Heart right ventricle (tissue), 16 donors: ENCODE results near the gene MRPL12. TPM values are rescaled to one million over a fixed set of nuclear protein-coding genes. Genes with fewer than 3 reads are reported as not detected.
A peak's percentile ranks its signal among the peaks of the same experiment; 100 is the strongest.

Source experiments
- ATAC-seq, 8 donors: fragments of 200-7000 bp; cut with Tn5 transposase; one replicate each; pipeline ENCODE4 v1.9.1; 2020; ENCODE audit warnings: mild to moderate bottlenecking in 8 of 8, moderate library complexity in 8 of 8, moderate number of reproducible peaks in 1 of 8
- DNase-seq, 2 donors: peaks; one replicate each; pipeline ENCODE4 v3.0.0-alpha.2; 2020
- H3K27ac ChIP-seq, 10 donors: fragments of 200-600 bp; sonication (generic) in 2 of 10; one replicate each; pipeline versions ENCODE4 v1.5.0 to v1.8.0; 2020 to 2022; ENCODE audit warnings: mild to moderate bottlenecking in 3 of 10
- H3K27me3 ChIP-seq, 7 donors: fragments of 200-600 bp; one replicate each; pipeline ENCODE4 v1.8.0; 2021 to 2022; ENCODE audit warnings: mild to moderate bottlenecking in 2 of 7
- H3K36me3 ChIP-seq, 9 donors: fragments of 200-600 bp; sonication (generic) in 1 of 9; one replicate each; pipeline versions ENCODE4 v1.5.0 to v1.8.0; 2020 to 2022; ENCODE audit warnings: mild to moderate bottlenecking in 2 of 9
- H3K4me1 ChIP-seq, 9 donors: fragments of 200-600 bp; sonication (generic) in 1 of 9; one replicate each; pipeline versions ENCODE4 v1.5.0 to v1.8.0; 2020 to 2022; ENCODE audit warnings: mild to moderate bottlenecking in 4 of 9
- H3K4me3 ChIP-seq, 10 donors: fragments of 200-600 bp; sonication (generic) in 2 of 10; one replicate each; pipeline versions ENCODE4 v1.5.0 to v1.8.0; 2020 to 2022; ENCODE audit warnings: mild to moderate bottlenecking in 7 of 10, moderate library complexity in 2 of 10
- H3K9me3 ChIP-seq, 11 donors: fragments of 200-600 bp in 10 of 11; sonication (generic) in 2 of 11; one replicate each; pipeline versions ENCODE4 v1.5.0 to v1.8.0; 2013 to 2022; ENCODE audit warnings: mild to moderate bottlenecking in 2 of 11, control low read depth in 1 of 11, moderate library complexity in 1 of 11
- CTCF ChIP-seq, 9 donors: fragments of 200-600 bp; sonication (generic) in 2 of 9; IDR thresholded peaks; one replicate each; pipeline versions ENCODE4 v1.5.0 to v1.8.0; 2021 to 2022; ENCODE audit warnings: antibody characterized with exemption in 9 of 9, mild to moderate bottlenecking in 5 of 9, moderate library complexity in 1 of 9
- WGBS, 2 donors: extraction: QIAGEN DNeasy Blood & Tissue Kit; methylation state at CpG; one replicate each; pipeline ENCODE4 v1.1.7; 2013; ENCODE audit warnings: inconsistent platforms in 1 of 2; 5-methylcytosine and 5-hydroxymethylcytosine counted together
- intact Hi-C, 10 donors: fragments of 100-400 bp; cut with DNase I; formaldehyde crosslinking; loops; one replicate each; pipeline versions ENCODE4 v1.11.1 to v1.14.2; 2022
- polyA plus RNA-seq, 2 donors: library from polyadenylated mRNA; stranded (reverse); fragments of 200-250 nt; gene quantifications; one replicate each; pipeline ENCODE4 v1.2.3, GENCODE V29; 2013
- total RNA-seq, 10 donors: library from RNA; stranded (reverse); fragmentation: NEBNext Ultra II Directional in 3 of 10; extraction: Animal tissue kit (Norgen Biotek cat#: 25700) in 3 of 10; gene quantifications; one replicate each; pipeline versions ENCODE4 v1.2.1 to v1.2.4, GENCODE V29; 2021 to 2023
- donor health status: Arrhythmogenic right ventricular cardiomyopathy.
- donor health status: ischemic (EF 13 %, LVEDD 7.1; RV severe dilation, severe dysfunction).
- donor health status: healthy with polysubstance abuse.
- donor health status: DM: no; HTN: yes; CAD: no.
- donor health status: DM: no; HTN: no; CAD: no.
- donor health status: ischemic (EF 25% LVEDD 6.9; RV normal size, moderate dysfunction).
- donor health status: ischemic (EF 25% LVEDD 5.7; RV mildly dilated, moderate dysfunction).
- donor health status: healthy.
- donor health status: DM: yes; HTN: yes; CAD: no.
- donor health status: Ischemic cardiomyopathy.
- donor health status: ischemic (EF 35%, LVEDD 5.7; RV mildly dilated, moderate dysfunction).
- donor health status: nonischemic (EF 11% LVEDD 7.7; RV severe dilation, severe dysfunction).
- donor health status: DM: yes; HTN: yes; CAD: no.
- donor health status: PGD.
- donor health status: ischemic (EF 29% LVEDD 5.4; RV normal size, mild dysfunction).
- donor health status: nonischemic (EF 23%, LVEDD 6.1; RV moderate dilation, normal function).

Gene MRPL12
- total and polyA plus RNA-seq, 12 donors, result 105 to 533 (median 135) TPM

DNA sequence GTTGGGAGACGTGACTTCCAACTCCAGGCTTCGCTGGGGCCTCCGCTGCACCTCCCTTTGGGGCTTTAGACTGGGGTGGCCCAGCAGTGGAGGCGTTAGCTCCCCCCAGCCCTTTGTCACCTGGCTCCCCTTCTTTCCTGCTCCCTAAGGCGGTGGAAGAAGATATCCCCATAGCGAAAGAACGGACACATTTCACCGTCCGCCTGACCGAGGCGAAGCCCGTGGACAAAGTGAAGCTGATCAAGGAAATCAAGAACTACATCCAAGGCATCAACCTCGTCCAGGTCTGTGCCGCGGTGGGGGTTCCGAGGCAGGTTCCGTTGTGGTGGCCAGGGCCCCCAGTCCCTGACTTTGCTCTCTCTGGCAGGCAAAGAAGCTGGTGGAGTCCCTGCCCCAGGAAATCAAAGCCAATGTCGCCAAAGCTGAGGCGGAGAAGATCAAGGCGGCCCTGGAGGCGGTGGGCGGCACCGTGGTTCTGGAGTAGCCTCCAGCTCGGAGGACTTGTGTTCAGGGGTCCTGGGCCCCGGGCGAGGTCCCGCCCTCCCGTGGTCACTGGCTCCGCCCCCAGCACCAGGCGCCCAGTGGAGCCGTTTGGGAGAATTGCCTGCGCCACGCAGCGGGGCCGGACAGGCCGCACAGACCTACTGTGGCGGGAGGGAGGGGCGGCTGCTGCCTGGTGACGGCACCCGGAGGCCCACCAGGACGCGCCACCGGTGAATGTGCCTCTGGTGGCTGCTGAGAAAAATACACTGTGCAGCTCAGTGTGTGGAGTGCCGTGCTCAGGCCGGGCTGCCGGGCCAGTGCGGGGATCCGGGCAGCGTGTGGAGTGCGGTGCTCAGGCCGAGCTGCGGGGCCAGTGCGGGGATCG, 3.8 kb downstream of the MRPL12 start:
- H3K4me3 ChIP-seq, result no peak overlapping the region
- H3K36me3 ChIP-seq, result peaks cover 0 to 42% (median 8%) of the 10 kb centered on the region in 9 donors
- WGBS, 2 donors, result 91 to 92% methylated on average over 54 of the region's 54 CpGs
- peaks cover 19 to 44% (median 35%) of the 10 kb centered on the region in 9 donors for H3K4me1 ChIP-seq
- ATAC-seq (no peak), DNase-seq (no peak)
- no peaks in the 10 kb centered on the region for H3K9me3 ChIP-seq
- H3K27ac ChIP-seq, result no peak overlapping the region
- no peak for TF ChIP-seq CTCF (IDR thresholded peaks at IDR 0.05)
- H3K27me3 ChIP-seq, result no peaks in the 10 kb centered on the region
- intact Hi-C loops, result no loop called here

DNA sequence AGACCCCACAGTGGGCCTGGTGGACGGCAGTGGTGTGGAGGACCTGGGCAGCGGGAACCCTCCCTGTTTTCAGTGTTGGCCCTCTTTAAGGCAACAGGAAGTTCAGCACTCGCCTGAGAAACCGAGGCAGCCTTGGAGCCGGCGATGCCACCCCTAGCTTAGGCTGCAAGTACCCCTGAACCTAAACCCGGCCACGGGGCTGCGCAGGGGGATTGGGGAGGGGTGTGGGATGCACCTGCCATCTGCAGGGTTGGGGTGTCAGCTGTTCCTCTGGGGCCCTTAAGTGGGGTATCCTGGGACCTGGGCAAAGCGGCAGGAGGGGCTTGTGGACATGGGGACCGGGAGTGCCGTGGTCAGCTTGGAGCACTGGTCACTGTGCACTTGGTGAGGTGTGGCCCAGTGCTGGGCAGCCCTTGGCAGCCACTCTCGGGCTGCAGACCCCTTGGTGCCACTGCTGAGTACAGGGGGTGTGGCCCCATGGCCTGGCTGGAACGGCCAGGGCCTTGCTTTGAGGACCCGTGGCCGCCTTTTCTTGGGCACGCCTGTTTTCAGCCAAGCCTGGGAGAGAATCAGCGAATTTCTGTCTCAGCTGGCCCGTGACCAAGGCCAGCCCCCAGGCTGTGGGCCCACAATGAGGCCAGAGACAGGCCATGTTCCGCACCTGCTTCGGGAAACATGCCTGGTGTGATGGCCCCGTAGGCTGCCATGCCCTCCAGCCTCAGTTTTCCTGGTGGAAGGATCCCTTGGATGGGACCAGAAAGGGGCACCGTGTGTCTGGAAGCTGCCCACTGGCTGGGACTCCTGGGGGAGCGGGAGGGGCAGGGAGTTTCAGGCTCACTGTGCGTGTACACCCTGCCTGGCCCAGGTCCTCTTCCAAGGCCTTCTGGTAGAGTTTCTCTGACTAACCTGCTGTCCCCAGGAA, 4.8 kb downstream of the MRPL12 start:
- ATAC-seq, result no peak
- DNase-seq, result no peak
- 86 to 89% methylated on average over 25 of the region's 25 CpGs for WGBS, 2 donors
- Histone ChIP-seq H3K27ac (no peak overlapping the region), H3K9me3 (no peaks in the 10 kb centered on the region), H3K4me3 (no peak overlapping the region), H3K36me3 (peaks cover 0 to 42% (median 8%) of the 10 kb centered on the region in 9 donors), H3K27me3 (no peaks in the 10 kb centered on the region), H3K4me1 (peaks cover 14 to 42% (median 33%) of the 10 kb centered on the region in 9 donors)
- intact Hi-C loops, result no loop called here
- no peak for TF ChIP-seq CTCF (IDR thresholded peaks at IDR 0.05)

DNA sequence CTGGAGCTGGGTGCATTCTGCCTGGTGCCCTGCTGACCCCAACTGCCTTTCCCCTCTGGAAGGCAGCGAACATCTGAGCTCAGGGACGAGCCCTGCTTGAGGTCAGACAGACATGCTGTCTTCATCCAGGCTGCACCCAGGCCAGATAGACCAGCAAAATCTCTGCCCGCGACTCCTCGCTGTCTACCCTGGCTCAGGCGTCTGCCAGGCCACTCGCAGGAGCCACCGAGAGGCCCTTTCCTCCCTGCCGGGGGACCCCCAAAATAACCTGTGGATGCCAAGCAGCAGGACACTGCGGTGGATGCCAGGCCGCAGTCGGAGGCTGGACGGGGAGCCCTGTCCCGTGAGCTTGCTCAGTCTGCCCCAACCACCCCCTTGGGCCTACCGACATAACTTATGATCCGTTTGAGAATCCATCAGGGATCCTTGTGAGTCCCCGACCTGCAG, 5.6 kb downstream of the MRPL12 start:
- H3K27ac ChIP-seq, result no peak overlapping the region
- H3K4me3 ChIP-seq, result no peak overlapping the region
- ATAC-seq, result no peak
- 80 to 84% methylated on average over 17 of the region's 17 CpGs for WGBS, 2 donors
- DNase-seq, result peak in 1 of 2 donors; percentile 14
- no peak for TF ChIP-seq CTCF (IDR thresholded peaks at IDR 0.05)
- H3K36me3 ChIP-seq, result peaks cover 0 to 42% (median 8%) of the 10 kb centered on the region in 9 donors
- H3K9me3 ChIP-seq, result no peaks in the 10 kb centered on the region
- no peaks in the 10 kb centered on the region for H3K27me3 ChIP-seq
- intact Hi-C loops, result no loop called here
- peaks cover 13 to 48% (median 40%) of the 10 kb centered on the region in 9 donors for H3K4me1 ChIP-seq
